ENCODE data around the gene BTBD7. TPM values are rescaled to one million over a fixed set of nuclear protein-coding genes. Genes with fewer than 3 reads are reported as not detected.

Gene BTBD7
- total RNA-seq, 1 experiment from 2014 or later: 30.8 TPM

DNA sequence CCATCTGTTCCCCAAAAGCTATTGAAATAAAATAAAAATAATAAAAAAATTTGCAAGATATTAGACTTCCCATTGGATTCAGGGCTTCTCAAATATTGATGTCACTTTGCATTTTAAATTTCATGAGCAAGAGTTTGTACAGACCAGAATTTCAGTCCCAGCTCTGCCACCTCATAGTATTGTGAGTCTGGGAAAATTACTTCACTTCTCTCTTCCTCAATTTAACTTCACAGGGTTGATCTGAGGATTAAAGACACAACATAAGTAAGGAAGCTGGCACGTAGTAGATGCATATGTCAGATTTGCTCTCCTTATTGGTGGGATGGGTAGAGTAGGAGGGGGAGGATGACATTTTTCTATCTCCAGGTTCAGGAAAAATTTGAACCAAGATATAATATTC lies 47.0 kb upstream of the BTBD7 start:
- Histone ChIP-seq H2AFZ (ENCODE audit: low read depth, low read length, poor library complexity, severe bottlenecking) (no peak overlapping the region), H3K4me2 (ENCODE audit: low read length) (no peak overlapping the region), H3K79me2 (ENCODE audit: insufficient read depth, low read length) (no peaks in the 10 kb centered on the region), H3K27ac (ENCODE audit: low read depth, low read length) (no peak overlapping the region), H3K9me2 (ENCODE audit: insufficient read depth) (no peaks in the 10 kb centered on the region), H3K36me3 (ENCODE audit: control insufficient read depth in 1 of 2, insufficient read depth in 2 of 2, low read length in 2 of 2) (no peaks in the 10 kb centered on the region), H3K9me3 (ENCODE audit: control insufficient read depth in 1 of 2, insufficient read depth in 1 of 2, low read depth in 1 of 2, low read length in 2 of 2) (no peaks in the 10 kb centered on the region), H3K4me1 (ENCODE audit: control insufficient read depth in 1 of 2, insufficient read depth in 2 of 2, low read length in 2 of 2) (no peaks in the 10 kb centered on the region), H3K4me3 (replicated peaks in 1 of 2; ENCODE audit: low read depth in 1 of 2, low read length in 2 of 2) (no peak overlapping the region), H3K27me3 (ENCODE audit: insufficient read depth, low read length) (peaks cover 19% of the 10 kb centered on the region; the same call in 1 of the 2 replicates), H3K9ac (ENCODE audit: low read length) (no peak overlapping the region), H4K20me1 (ENCODE audit: insufficient read depth) (no peaks in the 10 kb centered on the region)
- TF ChIP-seq ZNF274 (IDR thresholded peaks at IDR 0.05; ENCODE audit: low read depth, low read length) (no peak), RAD21 (IDR thresholded peaks at IDR 0.05; ENCODE audit: low read depth) (no peak), ATF3 (IDR thresholded peaks at IDR 0.05) (no peak), SRF (IDR thresholded peaks at IDR 0.05; ENCODE audit: low read depth) (no peak), ZFX (IDR thresholded peaks at IDR 0.05) (no peak), EGR1 (IDR thresholded peaks at IDR 0.05; ENCODE audit: low read depth) (no peak), REST (IDR thresholded peaks at IDR 0.05; ENCODE audit: low read depth) (no peak), SP1 (IDR thresholded peaks at IDR 0.05; ENCODE audit: low read depth) (no peak), SIN3A (IDR thresholded peaks at IDR 0.05; ENCODE audit: low read depth) (no peak), YY1 (IDR thresholded peaks at IDR 0.05; ENCODE audit: extremely low read depth, insufficient replicate concordance, low read depth, low read length) (no peak), EZH2phosphoT487 (IDR thresholded peaks at IDR 0.05; ENCODE audit: borderline replicate concordance) (no peak), POLR2AphosphoS5 (IDR thresholded peaks at IDR 0.05; ENCODE audit: low read depth, low read length) (no peak), TCF7L2 (IDR thresholded peaks at IDR 0.05; ENCODE audit: borderline replicate concordance, extremely low read depth, insufficient read depth, insufficient read length) (no peak), FOSL1 (IDR thresholded peaks at IDR 0.05; ENCODE audit: low read depth) (no peak), MAX (IDR thresholded peaks at IDR 0.05) (no peak), CEBPB (IDR thresholded peaks at IDR 0.05; ENCODE audit: low read depth) (no peak), JUND (IDR thresholded peaks at IDR 0.05) (no peak), CBX3 (IDR thresholded peaks at IDR 0.05; ENCODE audit: low read depth) (no peak)
- TF ChIP-seq, protein P1, sequence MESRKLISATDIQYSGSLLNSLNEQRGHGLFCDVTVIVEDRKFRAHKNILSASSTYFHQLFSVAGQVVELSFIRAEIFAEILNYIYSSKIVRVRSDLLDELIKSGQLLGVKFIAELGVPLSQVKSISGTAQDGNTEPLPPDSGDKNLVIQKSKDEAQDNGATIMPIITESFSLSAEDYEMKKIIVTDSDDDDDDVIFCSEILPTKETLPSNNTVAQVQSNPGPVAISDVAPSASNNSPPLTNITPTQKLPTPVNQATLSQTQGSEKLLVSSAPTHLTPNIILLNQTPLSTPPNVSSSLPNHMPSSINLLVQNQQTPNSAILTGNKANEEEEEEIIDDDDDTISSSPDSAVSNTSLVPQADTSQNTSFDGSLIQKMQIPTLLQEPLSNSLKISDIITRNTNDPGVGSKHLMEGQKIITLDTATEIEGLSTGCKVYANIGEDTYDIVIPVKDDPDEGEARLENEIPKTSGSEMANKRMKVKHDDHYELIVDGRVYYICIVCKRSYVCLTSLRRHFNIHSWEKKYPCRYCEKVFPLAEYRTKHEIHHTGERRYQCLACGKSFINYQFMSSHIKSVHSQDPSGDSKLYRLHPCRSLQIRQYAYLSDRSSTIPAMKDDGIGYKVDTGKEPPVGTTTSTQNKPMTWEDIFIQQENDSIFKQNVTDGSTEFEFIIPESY (IDR thresholded peaks at IDR 0.05; ENCODE audit: extremely low read depth, insufficient replicate concordance, low read length): no peak
- TF ChIP-seq, protein P2, sequence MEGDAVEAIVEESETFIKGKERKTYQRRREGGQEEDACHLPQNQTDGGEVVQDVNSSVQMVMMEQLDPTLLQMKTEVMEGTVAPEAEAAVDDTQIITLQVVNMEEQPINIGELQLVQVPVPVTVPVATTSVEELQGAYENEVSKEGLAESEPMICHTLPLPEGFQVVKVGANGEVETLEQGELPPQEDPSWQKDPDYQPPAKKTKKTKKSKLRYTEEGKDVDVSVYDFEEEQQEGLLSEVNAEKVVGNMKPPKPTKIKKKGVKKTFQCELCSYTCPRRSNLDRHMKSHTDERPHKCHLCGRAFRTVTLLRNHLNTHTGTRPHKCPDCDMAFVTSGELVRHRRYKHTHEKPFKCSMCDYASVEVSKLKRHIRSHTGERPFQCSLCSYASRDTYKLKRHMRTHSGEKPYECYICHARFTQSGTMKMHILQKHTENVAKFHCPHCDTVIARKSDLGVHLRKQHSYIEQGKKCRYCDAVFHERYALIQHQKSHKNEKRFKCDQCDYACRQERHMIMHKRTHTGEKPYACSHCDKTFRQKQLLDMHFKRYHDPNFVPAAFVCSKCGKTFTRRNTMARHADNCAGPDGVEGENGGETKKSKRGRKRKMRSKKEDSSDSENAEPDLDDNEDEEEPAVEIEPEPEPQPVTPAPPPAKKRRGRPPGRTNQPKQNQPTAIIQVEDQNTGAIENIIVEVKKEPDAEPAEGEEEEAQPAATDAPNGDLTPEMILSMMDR (IDR thresholded peaks at IDR 0.05 in 2 of 3, conservative IDR thresholded peaks at IDR 0.05 in 1 of 3; ENCODE audit: borderline replicate concordance in 1 of 3, insufficient read depth in 1 of 3, low read depth in 2 of 3, low read length in 2 of 3): no peak
- intact Hi-C loops (cut with micrococcal nuclease): no loop called here
- ATAC-seq (no peak), DNase-seq (ENCODE audit: low read depth, low spot score) (no peak)
- ChIA-PET POLR2A (no interaction called here), RAD21 (ENCODE audit: low non-redundant PET in 1 of 2, low total read pairs in 2 of 2, uncharacterized antibody in 2 of 2, unreplicated experiment in 2 of 2) (no interaction called here), CTCF (no interaction called here)
- BruUV-seq (replicated peaks): no TSS peak
